ENCODE data around the gene ARHGAP33.

ARHGAP33 gene

GRCh38 chr19:35779033-35779432 lies 3.7 kb downstream of the ARHGAP33 start:
- no peak for DNase-seq

GRCh38 chr19:35780058-35780457 lies 4.7 kb downstream of the ARHGAP33 start:
- no peak for DNase-seq

GRCh38 chr19:35780717-35781116 lies 5.4 kb downstream of the ARHGAP33 start:
- no peak for DNase-seq

- no peak for DNase-seq
Observed at GRCh38 chr19:35781650-35782049, 6.3 kb downstream of the ARHGAP33 start.

- no peak for DNase-seq
Observed at GRCh38 chr19:35782589-35782988, 7.2 kb downstream of the ARHGAP33 start.

- DNase-seq, result no peak
Observed at GRCh38 chr19:35783469-35784434, 8.4 kb downstream of the ARHGAP33 start.

- DNase-seq, result no peak
Observed at GRCh38 chr19:35784503-35785338, 9.4 kb downstream of the ARHGAP33 start.

GRCh38 chr19:35785339-35785627 lies 9.9 kb downstream of the ARHGAP33 start:
- no peak for DNase-seq

GRCh38 chr19:35786299-35787160 lies 11.2 kb downstream of the ARHGAP33 start:
- DNase-seq, result no peak

GRCh38 chr19:35787227-35787799 lies 11.9 kb downstream of the ARHGAP33 start:
- no peak for DNase-seq

GRCh38 chr19:35788205-35788960 lies 13.0 kb downstream of the ARHGAP33 start:
- no peak for DNase-seq

- no peak for DNase-seq
Observed at GRCh38 chr19:35789195-35789977, 14.0 kb downstream of the ARHGAP33 start.

GRCh38 chr19:35789978-35790944 lies 14.9 kb downstream of the ARHGAP33 start:
- DNase-seq, result no peak

GRCh38 chr19:35790981-35791813 lies 15.8 kb downstream of the ARHGAP33 start:
- DNase-seq, result peak; percentile 6

- no peak for DNase-seq
Observed at GRCh38 chr19:35791814-35792279, 16.5 kb downstream of the ARHGAP33 start.

GRCh38 chr19:35792312-35792711 lies 16.9 kb downstream of the ARHGAP33 start:
- DNase-seq, result no peak

- no peak for DNase-seq
Observed at GRCh38 chr19:35792888-35793287, 17.5 kb downstream of the ARHGAP33 start.

GRCh38 chr19:35793381-35794165 lies 18.2 kb downstream of the ARHGAP33 start:
- DNase-seq, result no peak
